Heart right ventricle (tissue), 16 donors: Measurements from ENCODE around the gene IGFBP7. TPM values are rescaled to one million over a fixed set of nuclear protein-coding genes. Genes with fewer than 3 reads are reported as not detected.

Experiments used
- ATAC-seq, 8 donors: fragments of 200-7000 bp; cut with Tn5 transposase; one replicate each; pipeline ENCODE4 v1.9.1; 2020; ENCODE audit warnings: mild to moderate bottlenecking in 8 of 8, moderate library complexity in 8 of 8, moderate number of reproducible peaks in 1 of 8
- DNase-seq, 2 donors: peaks; one replicate each; pipeline ENCODE4 v3.0.0-alpha.2; 2020
- H3K27ac ChIP-seq, 10 donors: fragments of 200-600 bp; sonication (generic) in 2 of 10; one replicate each; pipeline versions ENCODE4 v1.5.0 to v1.8.0; 2020 to 2022; ENCODE audit warnings: mild to moderate bottlenecking in 3 of 10
- H3K27me3 ChIP-seq, 7 donors: fragments of 200-600 bp; one replicate each; pipeline ENCODE4 v1.8.0; 2021 to 2022; ENCODE audit warnings: mild to moderate bottlenecking in 2 of 7
- H3K36me3 ChIP-seq, 9 donors: fragments of 200-600 bp; sonication (generic) in 1 of 9; one replicate each; pipeline versions ENCODE4 v1.5.0 to v1.8.0; 2020 to 2022; ENCODE audit warnings: mild to moderate bottlenecking in 2 of 9
- H3K4me1 ChIP-seq, 9 donors: fragments of 200-600 bp; sonication (generic) in 1 of 9; one replicate each; pipeline versions ENCODE4 v1.5.0 to v1.8.0; 2020 to 2022; ENCODE audit warnings: mild to moderate bottlenecking in 4 of 9
- H3K4me3 ChIP-seq, 10 donors: fragments of 200-600 bp; sonication (generic) in 2 of 10; one replicate each; pipeline versions ENCODE4 v1.5.0 to v1.8.0; 2020 to 2022; ENCODE audit warnings: mild to moderate bottlenecking in 7 of 10, moderate library complexity in 2 of 10
- H3K9me3 ChIP-seq, 11 donors: fragments of 200-600 bp in 10 of 11; sonication (generic) in 2 of 11; one replicate each; pipeline versions ENCODE4 v1.5.0 to v1.8.0; 2013 to 2022; ENCODE audit warnings: mild to moderate bottlenecking in 2 of 11, control low read depth in 1 of 11, moderate library complexity in 1 of 11
- WGBS, 2 donors: extraction: QIAGEN DNeasy Blood & Tissue Kit; methylation state at CpG; one replicate each; pipeline ENCODE4 v1.1.7; 2013; ENCODE audit warnings: inconsistent platforms in 1 of 2; 5-methylcytosine and 5-hydroxymethylcytosine counted together
- intact Hi-C, 10 donors: fragments of 100-400 bp; cut with DNase I; formaldehyde crosslinking; loops; one replicate each; pipeline versions ENCODE4 v1.11.1 to v1.14.2; 2022
- polyA plus RNA-seq, 2 donors: library from polyadenylated mRNA; stranded (reverse); fragments of 200-250 nt; gene quantifications; one replicate each; pipeline ENCODE4 v1.2.3, GENCODE V29; 2013
- total RNA-seq, 10 donors: library from RNA; stranded (reverse); fragmentation: NEBNext Ultra II Directional in 3 of 10; extraction: Animal tissue kit (Norgen Biotek cat#: 25700) in 3 of 10; gene quantifications; one replicate each; pipeline versions ENCODE4 v1.2.1 to v1.2.4, GENCODE V29; 2021 to 2023
- TF ChIP-seq, protein P1 (sequence below), 9 donors: fragments of 200-600 bp; sonication (generic) in 2 of 9; IDR thresholded peaks; one replicate each; pipeline versions ENCODE4 v1.5.0 to v1.8.0; 2021 to 2022; ENCODE audit warnings: antibody characterized with exemption in 9 of 9, mild to moderate bottlenecking in 5 of 9, moderate library complexity in 1 of 9
- donor health status: Arrhythmogenic right ventricular cardiomyopathy.
- donor health status: ischemic (EF 13 %, LVEDD 7.1; RV severe dilation, severe dysfunction).
- donor health status: healthy with polysubstance abuse.
- donor health status: DM: no; HTN: yes; CAD: no.
- donor health status: DM: no; HTN: no; CAD: no.
- donor health status: ischemic (EF 25% LVEDD 6.9; RV normal size, moderate dysfunction).
- donor health status: ischemic (EF 25% LVEDD 5.7; RV mildly dilated, moderate dysfunction).
- donor health status: healthy.
- donor health status: DM: yes; HTN: yes; CAD: no.
- donor health status: Ischemic cardiomyopathy.
- donor health status: ischemic (EF 35%, LVEDD 5.7; RV mildly dilated, moderate dysfunction).
- donor health status: nonischemic (EF 11% LVEDD 7.7; RV severe dilation, severe dysfunction).
- donor health status: DM: yes; HTN: yes; CAD: no.
- donor health status: PGD.
- donor health status: ischemic (EF 29% LVEDD 5.4; RV normal size, mild dysfunction).
- donor health status: nonischemic (EF 23%, LVEDD 6.1; RV moderate dilation, normal function).

Gene IGFBP7
- total and polyA plus RNA-seq, 12 donors: 498 to 1,251 (median 626) TPM

DNA sequence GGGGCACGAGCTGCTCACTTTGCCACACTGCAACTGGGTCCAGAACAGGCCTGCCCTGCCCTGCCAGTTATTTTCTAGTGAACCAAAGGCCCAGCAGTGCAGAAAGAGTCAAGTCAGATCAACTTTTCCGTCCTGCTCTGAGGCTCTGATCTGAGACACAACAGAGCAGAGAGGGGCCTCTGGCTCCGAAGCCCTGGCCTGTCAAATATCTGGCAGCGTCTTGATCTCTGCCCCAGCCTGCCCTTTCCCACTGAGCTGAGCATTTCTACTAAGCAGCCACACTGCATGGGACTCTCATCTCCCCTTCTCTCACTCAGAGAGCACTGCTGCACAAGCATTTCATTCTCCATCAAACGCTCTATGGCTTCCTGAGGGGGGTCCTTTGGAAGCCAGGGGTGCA, 11.8 kb downstream of the IGFBP7 start:
- DNase-seq (peak in 1 of 2 donors; percentile 41), ATAC-seq (peak in 3 of 8 donors; percentile 3 to 57 (median 10))
- H3K27ac ChIP-seq: peak overlapping the region; percentile 38 to 100 (median 80)
- TF ChIP-seq, protein P1, sequence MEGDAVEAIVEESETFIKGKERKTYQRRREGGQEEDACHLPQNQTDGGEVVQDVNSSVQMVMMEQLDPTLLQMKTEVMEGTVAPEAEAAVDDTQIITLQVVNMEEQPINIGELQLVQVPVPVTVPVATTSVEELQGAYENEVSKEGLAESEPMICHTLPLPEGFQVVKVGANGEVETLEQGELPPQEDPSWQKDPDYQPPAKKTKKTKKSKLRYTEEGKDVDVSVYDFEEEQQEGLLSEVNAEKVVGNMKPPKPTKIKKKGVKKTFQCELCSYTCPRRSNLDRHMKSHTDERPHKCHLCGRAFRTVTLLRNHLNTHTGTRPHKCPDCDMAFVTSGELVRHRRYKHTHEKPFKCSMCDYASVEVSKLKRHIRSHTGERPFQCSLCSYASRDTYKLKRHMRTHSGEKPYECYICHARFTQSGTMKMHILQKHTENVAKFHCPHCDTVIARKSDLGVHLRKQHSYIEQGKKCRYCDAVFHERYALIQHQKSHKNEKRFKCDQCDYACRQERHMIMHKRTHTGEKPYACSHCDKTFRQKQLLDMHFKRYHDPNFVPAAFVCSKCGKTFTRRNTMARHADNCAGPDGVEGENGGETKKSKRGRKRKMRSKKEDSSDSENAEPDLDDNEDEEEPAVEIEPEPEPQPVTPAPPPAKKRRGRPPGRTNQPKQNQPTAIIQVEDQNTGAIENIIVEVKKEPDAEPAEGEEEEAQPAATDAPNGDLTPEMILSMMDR (IDR thresholded peaks at IDR 0.05): no peak
- intact Hi-C loops: loop anchor here in 1 of 10 donors (5.0 kb wide), 1 partner anchor 51 kb away; no protein-coding TSS in a partner anchor
- peaks cover 40 to 100% (median 99%) of the 10 kb centered on the region in 9 donors for H3K4me1 ChIP-seq
- no peaks in the 10 kb centered on the region for H3K27me3 ChIP-seq
- peaks cover 0 to 17% (median 0%) of the 10 kb centered on the region in 9 donors for H3K36me3 ChIP-seq
- H3K4me3 ChIP-seq: no peak overlapping the region
- H3K9me3 ChIP-seq: no peaks in the 10 kb centered on the region
- 27 to 33% methylated on average over 5 of the region's 5 CpGs for WGBS, 2 donors

DNA sequence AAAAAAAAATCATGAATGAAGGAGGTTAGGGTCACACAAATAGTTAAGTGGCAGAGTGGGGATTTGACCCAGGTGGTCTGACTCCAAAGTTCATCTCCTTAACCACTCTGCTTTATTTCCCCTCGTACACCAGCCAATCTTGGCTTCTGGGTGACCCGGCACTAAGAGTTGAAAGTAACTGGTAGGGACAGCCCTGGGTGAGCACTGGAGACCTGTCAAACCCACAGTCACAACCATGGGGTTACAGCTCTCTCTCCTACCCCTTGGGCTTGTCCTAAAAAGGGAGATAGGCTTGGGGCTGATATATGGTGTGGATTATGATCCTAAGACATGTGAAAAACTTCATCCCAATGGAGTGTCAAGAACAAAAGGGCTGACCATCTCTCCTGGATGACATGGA, 12.5 kb downstream of the IGFBP7 start:
- peaks cover 0 to 17% (median 0%) of the 10 kb centered on the region in 9 donors for H3K36me3 ChIP-seq
- peaks cover 34 to 100% (median 99%) of the 10 kb centered on the region in 9 donors for H3K4me1 ChIP-seq
- H3K27ac ChIP-seq: peak overlapping the region; percentile 38 to 100 (median 80)
- H3K4me3 ChIP-seq: no peak overlapping the region
- intact Hi-C loops: loop anchor here in 1 of 10 donors (5.0 kb wide), 1 partner anchor 50 kb away; no protein-coding TSS in a partner anchor
- H3K9me3 ChIP-seq: no peaks in the 10 kb centered on the region
- H3K27me3 ChIP-seq: no peaks in the 10 kb centered on the region
- 57 to 70% methylated on average over 2 of the region's 2 CpGs for WGBS, 2 donors
- ATAC-seq (no peak), DNase-seq (no peak)
- TF ChIP-seq, protein P1 (IDR thresholded peaks at IDR 0.05): no peak

DNA sequence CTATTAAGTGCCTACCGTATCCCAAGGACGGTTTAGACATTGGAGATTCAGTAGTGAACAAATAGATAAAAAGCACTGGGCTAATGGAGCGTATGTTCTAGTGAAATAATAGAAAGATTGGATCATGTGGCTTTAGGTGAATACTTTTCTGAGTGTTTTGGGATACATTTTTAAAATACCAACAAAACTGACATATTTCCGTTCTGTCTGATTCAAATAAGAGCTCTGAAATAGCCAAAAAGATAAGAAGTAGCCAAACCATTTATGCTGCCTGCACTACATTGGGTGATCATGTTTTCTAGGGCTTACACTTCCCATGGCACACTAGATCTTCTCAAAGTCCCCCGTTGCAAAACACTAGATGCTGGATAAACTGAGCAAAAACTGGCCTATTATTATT, 14.2 kb downstream of the IGFBP7 start:
- Histone ChIP-seq H3K27me3 (no peaks in the 10 kb centered on the region), H3K36me3 (peaks cover 0 to 17% (median 0%) of the 10 kb centered on the region in 9 donors), H3K9me3 (no peaks in the 10 kb centered on the region), H3K4me3 (no peak overlapping the region), H3K4me1 (peaks cover 32 to 100% (median 98%) of the 10 kb centered on the region in 9 donors), H3K27ac (peak overlapping the region in 7 of 10 donors; percentile 16 to 100 (median 55))
- intact Hi-C loops: loop anchor here in 1 of 10 donors (5.0 kb wide), 1 partner anchor 49 kb away; no protein-coding TSS in a partner anchor
- TF ChIP-seq, protein P1 (IDR thresholded peaks at IDR 0.05): no peak
- 36 to 40% methylated on average over 5 of the region's 5 CpGs for WGBS, 2 donors
- DNase-seq (no peak), ATAC-seq (no peak)

DNA sequence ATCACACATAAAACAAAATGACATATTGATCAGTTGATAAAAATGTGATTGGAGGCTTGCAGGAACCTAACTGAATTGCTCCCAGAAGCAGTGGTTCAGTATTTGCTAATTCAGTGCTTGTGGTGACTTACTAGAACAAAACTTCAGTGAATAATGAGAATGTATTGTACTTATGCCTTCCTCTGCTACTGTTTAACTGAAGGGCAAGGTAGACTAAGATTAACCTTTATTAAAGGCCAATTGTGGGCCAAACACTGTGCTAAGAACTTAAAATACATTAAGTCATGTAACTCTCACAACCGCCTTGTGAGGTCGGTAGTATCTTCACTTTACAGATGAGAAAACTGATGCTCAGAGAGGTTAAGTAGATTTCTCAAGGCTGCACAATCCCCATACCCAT, 14.9 kb downstream of the IGFBP7 start:
- H3K9me3 ChIP-seq: no peaks in the 10 kb centered on the region
- intact Hi-C loops: loop anchor here in 1 of 10 donors (5.0 kb wide), 1 partner anchor 48 kb away; no protein-coding TSS in a partner anchor
- H3K4me1 ChIP-seq: peaks cover 32 to 100% (median 98%) of the 10 kb centered on the region in 9 donors
- no peak overlapping the region for H3K4me3 ChIP-seq
- H3K36me3 ChIP-seq: peaks cover 0 to 20% (median 0%) of the 10 kb centered on the region in 9 donors
- peak overlapping the region; percentile 16 to 100 (median 53) for H3K27ac ChIP-seq
- ATAC-seq: no peak
- no peaks in the 10 kb centered on the region for H3K27me3 ChIP-seq
- TF ChIP-seq, protein P1 (IDR thresholded peaks at IDR 0.05): no peak
- DNase-seq: no peak
- 80 to 86% methylated on average over 2 of the region's 2 CpGs for WGBS, 2 donors
